ENCODE results near the gene THSD7B.
"Not testable (repeated sequence)": the region's sequence is repeated elsewhere in the genome, so short reads cannot be mapped to it uniquely, and the experiment has no call there.

THSD7B gene, protein sequence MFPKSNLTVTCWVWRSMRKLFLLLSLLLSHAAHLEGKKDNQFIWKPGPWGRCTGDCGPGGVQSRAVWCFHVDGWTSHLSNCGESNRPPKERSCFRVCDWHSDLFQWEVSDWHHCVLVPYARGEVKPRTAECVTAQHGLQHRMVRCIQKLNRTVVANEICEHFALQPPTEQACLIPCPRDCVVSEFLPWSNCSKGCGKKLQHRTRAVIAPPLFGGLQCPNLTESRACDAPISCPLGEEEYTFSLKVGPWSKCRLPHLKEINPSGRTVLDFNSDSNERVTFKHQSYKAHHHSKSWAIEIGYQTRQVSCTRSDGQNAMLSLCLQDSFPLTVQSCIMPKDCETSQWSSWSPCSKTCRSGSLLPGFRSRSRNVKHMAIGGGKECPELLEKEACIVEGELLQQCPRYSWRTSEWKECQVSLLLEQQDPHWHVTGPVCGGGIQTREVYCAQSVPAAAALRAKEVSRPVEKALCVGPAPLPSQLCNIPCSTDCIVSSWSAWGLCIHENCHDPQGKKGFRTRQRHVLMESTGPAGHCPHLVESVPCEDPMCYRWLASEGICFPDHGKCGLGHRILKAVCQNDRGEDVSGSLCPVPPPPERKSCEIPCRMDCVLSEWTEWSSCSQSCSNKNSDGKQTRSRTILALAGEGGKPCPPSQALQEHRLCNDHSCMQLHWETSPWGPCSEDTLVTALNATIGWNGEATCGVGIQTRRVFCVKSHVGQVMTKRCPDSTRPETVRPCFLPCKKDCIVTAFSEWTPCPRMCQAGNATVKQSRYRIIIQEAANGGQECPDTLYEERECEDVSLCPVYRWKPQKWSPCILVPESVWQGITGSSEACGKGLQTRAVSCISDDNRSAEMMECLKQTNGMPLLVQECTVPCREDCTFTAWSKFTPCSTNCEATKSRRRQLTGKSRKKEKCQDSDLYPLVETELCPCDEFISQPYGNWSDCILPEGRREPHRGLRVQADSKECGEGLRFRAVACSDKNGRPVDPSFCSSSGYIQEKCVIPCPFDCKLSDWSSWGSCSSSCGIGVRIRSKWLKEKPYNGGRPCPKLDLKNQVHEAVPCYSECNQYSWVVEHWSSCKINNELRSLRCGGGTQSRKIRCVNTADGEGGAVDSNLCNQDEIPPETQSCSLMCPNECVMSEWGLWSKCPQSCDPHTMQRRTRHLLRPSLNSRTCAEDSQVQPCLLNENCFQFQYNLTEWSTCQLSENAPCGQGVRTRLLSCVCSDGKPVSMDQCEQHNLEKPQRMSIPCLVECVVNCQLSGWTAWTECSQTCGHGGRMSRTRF (N-terminal part only)

DNA sequence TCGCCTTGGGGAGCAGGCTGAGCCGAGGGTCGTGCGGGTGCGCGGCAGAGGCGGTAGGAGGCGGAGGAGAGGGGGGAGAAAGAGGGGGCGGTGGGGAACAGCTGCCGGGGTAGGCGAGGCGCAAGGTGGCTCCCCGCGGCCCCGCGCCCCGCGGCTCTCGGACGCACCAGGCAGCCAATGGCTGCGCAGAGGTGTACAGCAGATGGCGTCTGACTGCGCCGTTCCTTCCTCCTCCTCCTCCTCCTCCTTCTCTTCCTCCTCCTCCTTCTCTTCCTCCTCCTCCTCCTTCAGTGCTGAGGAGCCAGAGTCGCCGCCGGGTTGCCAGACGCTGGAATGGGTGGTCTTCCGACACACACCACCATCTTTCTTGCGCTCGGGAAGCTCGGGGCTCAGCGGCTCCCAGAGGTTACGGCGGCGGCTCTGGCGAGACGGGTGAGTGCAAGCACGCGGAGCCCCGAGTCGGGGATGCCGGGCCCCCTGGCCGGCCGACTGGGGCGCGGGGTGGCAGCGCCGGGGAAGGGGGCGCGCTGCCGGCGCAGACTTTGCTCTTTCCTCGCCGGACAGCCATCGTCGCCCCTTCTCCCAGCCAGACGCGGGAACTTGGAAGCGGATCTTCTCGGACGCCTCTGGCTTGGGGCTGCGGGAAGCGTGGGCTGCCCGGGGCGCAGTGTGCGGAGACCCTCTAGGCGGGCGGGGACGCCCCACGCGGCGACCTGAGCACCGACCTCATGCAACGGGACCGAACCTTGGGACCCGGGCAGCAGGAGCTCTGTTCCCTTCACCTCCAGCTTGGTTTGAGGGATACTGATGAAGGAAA lies at the start of gene THSD7B:
Gene THSD7B (plus strand): TSS at position 290 of the 817 bp plus-strand sequence. CDS start 116,634 bp downstream, outside the sequence.
- DNase-seq (ENCODE audit: low spot score) = no peak

DNA sequence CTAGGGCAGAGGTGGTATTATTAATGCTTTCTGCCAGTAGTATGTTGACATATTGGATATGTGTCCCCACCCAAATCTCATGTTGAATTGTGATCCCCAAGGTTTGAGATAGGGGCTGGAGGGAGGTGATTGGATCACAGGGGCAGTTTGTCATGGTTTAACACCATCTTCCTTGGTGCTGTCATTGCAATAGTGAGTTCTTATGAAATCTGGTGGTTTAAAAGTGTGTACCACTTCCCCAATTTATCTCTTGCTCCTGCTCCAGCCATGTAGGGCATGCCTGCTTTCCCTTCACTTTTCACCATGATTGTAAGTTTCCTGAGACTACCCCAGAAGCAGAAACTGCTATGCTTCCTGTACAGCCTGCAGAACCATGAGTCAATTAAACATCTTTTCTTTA lies 47.1 kb upstream of the THSD7B start:
- no peak for DNase-seq (ENCODE audit: low spot score)

DNA sequence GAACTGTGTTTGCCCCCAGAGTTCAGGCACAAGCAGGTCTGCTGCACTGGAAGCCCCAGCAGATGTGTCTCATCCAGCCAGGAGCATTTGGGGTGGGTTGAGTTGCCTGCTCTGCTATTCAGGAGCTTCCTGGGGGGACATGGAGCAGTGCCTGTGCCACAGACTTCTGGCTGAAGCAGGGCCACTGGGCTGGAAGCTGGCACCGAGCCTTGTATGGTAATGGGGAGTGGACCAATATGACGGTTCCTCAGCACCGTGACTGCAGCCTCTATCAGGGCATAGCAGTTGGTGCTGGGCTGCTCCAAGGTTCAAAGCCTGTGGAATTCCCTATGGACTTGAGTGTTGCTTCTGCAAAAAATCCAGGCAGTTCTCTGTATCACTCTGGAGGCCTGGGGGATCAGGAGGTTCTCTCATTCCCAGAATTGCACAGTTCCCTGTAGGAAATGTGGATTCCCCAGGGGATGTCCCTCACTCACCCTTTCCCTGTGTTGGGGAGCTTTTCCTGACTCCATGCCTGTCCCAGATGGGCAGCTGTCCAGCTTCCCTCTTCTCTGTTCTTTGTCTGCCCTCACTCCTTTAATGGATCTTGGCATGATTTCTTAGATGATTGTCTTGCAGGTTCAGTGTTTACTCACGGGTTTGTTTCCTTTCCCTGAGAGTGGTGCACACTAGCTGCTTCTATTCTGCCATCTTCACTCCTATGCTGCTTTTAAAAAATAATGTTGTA lies 37.2 kb upstream of the THSD7B start:
- DNase-seq (ENCODE audit: low spot score) = no peak

DNA sequence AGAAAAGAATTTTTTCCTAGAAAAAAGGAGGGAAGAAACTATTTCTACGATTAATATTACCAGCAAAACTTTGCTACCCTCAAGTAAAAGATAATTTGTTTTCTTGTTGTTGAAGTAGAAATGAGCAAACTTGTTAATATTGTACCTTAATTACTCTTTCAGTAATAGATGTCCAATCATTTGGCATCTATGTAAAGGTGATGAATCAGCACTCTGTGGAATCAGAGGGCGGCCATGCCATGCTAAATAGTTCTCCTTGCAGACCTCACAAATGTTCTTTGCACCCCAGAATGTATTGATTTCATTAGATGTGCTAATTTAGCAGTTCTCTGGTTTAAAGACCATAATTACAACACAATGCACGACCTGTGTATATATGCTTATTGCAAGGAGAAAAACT lies 29.1 kb upstream of the THSD7B start:
- no peak for DNase-seq (ENCODE audit: low spot score)

DNA sequence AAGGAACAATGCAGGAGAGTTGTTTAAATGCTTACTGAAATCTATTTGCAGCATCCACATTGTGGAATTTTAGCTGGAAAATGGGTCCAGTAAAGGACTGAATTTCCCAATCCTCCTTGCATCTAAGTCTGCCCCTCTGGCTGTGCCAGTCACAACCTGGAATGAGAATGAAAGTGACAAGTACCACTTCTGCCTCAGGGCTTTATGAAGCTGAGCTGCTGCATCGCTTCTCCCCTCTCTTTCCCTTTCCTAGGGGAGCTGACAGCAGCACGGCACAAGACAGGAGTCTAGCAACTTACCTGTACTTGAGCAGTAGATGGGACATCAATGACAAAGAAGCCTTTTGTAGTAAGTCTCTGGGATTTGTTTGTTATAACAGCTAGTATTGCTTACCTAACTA lies 27.3 kb upstream of the THSD7B start:
- no peak for DNase-seq (ENCODE audit: low spot score)

DNA sequence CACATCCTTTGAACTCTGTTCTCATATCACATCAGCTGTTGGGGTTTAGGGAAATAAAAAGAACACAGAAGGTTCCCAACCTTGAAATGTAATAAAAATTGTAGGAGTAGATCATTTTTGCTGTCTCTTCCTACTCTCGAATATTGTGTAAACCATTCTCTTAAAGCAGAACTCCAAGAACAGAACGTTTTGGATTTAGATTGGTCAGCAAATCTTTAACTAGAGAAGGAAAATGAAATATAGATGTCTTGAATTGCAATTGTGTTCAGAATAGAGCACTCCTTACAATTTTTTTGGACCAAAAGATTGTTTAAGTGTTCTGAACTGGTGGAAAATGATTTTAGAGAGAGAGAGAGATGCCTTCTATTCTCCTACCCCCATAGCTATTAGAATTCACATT lies 23.9 kb upstream of the THSD7B start:
- DNase-seq (ENCODE audit: low spot score) = no peak

DNA sequence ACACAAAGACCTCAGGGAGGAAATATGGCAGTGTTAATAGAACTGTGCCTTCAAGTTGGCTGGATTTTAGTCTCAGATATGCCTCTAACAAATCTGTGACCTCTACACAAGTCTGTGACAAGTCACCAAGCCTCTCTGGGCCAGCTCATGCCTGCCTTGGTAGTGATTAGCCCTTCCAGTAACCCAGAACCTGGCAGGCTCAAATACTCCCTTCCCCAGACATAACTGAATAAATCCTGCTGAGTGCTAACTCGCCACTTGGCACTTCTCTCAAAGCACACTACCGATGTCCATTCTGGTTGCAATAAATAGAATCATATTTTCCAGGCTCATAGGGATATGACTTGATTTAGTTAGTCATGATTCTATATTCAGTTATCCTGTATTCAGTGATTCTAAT lies 15.3 kb upstream of the THSD7B start:
- no peak for DNase-seq (ENCODE audit: low spot score)

DNA sequence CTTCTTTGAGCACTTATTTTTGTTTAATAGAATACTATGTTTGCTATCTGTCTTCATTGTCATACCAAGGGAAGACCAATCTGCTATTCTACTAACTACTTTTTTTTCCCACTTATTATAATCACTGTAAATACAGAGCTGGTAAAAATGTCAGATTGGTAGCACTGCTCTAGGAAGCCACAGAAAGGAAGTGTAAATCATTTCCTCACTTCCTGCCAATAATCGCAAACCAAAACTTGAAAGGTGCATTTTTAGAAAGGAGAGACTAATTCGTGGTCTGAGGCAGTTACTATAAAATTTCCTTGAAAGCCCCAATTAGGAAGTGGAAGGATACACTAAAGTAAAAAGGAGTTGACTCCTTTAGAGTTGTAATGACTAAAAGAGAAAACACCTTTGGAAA lies 13.9 kb upstream of the THSD7B start:
- no peak for DNase-seq (ENCODE audit: low spot score)

DNA sequence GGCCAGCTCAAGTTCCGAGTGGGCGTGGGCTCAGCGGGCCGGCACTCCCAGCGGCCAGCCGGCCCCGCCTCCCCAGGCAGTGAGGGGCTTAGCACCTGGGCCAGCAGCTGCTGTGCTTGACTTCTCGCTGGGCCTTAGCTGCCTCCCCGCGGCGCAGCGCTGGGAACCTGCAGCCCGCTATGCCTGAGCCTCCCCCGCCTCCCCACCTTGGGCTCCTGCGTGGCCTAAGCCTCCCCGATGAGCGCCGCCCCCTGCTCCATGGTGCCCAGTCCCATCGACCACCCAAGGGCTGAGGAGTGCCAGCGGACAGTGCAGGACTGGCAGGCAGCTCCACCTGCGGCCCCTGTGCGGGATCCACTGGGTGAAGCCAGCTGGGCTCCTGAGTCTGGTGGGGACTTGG lies 6.8 kb upstream of the THSD7B start:
- not testable (repeated sequence) for DNase-seq (ENCODE audit: low spot score)

DNA sequence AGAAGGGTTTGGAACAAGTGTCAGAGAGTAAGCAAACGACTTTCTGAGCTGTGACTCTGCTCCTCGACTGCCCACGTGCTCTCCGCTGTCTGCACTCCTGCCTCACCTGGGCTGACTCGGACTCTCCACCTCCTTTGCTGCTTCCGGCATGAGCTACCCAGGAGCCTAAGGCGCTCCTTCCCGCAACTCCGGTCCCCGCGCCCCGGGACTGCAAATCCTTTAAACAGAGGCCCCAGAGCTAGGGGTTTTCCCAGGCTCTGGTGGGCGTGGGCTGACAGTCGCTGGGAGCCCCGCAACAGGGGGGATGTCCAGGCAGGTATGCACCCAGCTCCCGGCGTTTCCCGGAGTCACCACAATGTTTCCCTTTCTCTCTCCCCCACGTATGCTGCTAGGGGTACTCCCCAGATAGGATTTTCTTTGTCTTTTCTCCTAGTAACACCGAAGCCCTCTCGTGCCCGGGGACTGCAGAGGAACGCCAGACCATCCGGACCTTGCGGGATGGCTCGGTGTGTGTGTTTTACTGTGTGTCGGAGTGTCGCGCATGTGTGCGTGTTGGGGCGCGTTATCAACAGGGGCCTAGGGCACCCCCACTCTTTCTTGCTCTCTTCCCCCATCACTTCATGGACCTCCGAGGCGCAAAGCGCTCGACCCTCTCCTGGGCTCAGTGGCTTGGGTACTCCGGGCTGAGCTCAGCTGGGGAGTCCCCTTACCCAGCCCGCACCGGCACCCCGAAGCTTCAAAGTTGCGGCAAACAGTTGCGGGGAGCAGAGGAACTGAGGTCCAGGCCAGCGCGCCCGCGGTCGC lies 691 bp upstream of the THSD7B start:
- DNase-seq (ENCODE audit: low spot score) = no peak

DNA sequence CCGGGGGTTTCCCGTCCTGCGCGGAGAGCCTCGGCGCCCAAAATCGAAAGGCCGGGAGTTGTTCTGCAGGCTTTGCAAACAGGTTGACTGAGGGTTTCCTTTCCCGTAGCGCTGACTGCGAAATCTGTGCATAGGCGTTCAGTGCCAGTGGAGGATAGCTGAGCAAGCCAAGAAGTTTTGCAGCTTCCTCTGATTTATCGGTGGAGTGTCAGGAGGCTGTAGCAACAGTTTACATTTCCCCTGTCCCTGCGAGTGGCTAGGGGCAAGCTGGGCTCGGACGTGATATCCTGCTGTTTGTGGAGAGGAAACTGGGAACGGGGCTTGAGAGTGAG lies 694 bp downstream of the THSD7B start:
- DNase-seq (ENCODE audit: low spot score) = no peak

DNA sequence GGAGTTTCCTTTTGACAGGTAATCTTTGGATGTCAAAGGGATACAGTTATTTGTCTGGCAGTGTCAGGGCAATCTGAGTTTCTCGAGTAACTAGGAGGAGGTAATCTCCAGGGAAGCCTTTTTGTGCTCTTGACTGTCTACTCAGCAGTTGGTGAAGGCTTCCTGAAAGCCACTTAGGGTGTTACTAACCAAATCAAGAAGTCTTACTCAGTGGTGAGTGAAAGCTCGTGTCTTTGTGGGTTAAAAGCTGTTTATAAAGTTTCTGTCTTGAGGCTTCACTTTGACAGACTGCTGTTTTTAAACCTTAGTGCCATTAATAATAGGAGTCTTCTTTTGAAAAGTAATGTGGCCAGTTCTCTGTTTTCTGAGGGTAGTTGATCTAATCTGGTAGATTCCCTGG lies 1.7 kb downstream of the THSD7B start:
- no peak for DNase-seq (ENCODE audit: low spot score)

DNA sequence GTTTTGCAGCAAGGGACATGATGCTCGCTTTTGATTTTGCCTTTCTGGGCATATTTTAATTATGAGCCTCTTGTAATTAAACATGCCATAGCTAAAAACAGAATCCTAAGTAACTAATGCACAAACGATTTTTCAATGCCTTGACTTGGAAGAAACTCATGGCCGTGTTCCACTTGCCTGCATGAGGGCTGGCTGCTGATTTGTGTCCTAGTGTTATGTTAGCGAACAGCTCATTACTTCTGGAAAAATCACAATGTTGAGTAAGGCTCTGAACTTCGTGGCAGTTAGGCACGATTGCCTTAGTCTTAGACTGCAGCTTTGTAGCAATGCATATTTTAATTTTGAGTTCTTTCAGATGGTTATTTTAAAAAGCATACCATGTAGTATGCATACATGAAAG lies 4.5 kb downstream of the THSD7B start:
- DNase-seq (ENCODE audit: low spot score) = no peak

DNA sequence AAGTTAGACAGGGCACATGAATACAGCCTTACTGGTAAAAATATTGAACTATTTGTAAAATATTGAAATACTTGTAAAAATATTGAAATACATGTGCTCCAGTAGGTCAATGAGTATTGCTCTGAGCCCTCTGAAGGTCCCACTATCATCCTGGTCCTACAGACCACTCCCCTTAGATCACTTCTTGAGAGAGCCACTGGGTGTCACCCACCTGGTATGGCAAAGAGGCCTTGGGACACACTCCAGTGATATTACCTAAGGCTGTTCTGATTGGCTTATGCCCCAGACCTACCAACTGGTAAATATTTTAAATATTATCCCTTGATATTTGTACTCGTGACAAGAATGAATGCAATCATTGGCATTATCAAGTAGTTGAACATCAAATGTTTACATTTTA lies 5.0 kb downstream of the THSD7B start:
- no peak for DNase-seq (ENCODE audit: low spot score)

DNA sequence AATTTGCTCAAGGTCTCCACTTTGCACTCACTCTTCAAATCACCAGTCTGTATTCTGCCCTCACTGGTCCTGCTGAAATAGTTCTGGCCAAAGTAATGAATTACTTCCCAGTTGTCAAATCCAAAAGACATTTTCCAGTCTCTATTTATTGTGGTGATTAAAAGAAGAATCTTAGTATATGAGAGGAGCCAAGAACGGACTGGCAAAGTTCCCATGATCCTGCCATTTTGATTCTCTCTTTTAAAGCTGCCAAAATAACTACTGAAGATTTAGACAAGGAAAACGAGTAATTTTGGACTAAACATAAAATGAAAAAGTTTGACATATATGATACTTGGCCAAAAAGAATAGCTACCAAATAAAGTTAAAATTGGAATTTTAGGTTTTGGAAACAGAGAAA lies 12.0 kb downstream of the THSD7B start:
- DNase-seq (ENCODE audit: low spot score) = no peak

DNA sequence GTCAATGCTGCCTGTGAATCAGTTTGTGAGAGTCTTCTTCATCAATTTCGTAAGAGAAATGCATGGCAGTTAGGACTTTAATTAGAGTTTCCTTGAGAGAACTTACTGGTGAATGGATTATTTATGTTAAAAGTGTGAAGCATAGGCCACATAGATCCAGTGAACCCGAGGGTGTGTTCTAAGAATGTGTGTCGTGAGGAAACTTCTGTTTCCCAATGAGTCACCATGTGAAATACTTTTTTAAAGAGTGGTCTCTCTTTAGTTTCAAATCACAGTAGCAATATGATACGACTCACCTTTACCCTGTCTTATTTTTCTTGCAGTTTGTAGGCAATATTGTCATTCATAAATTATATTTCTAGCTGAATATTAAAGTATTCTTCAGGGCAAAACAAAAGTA lies 18.5 kb downstream of the THSD7B start:
- DNase-seq (ENCODE audit: low spot score) = no peak

DNA sequence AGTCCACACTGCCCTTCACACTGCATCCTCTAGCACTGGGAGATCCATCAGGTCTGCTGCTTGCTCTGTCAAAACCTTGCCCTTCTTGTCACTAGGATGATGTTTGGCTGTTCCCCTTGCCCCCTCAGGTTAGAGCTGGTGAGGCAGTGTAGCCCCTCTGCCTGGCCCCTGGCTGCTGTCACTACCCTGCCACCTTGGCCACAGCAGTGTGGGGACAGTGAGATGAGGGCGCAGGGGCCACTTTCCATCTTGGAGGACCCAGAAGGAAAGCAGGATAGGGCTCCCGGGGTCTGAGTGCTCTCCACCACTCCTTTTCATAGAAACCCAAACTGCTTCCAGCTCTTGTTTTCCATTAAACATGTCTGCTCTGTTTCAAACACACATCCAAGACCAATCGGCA lies 19.9 kb downstream of the THSD7B start:
- DNase-seq (ENCODE audit: low spot score) = no peak

DNA sequence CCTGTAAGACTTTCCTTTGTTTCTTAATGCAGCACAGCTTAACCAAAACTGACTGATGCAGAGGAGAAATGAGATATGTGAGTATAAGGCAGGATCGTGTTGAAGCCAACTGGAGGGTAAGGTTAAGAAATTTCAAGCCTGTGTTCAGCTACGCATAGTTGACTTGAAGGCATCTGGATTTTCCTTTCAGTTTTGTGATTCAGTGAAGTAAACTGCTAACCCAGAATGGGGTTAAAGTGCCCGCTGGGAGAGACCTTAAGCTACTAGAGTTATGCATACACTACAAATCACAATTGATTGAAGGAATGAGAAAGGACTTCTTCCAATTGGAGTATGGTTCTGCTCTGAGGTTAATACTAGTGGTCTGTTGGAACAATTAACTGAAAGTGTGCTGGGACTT lies 22.6 kb downstream of the THSD7B start:
- DNase-seq (ENCODE audit: low spot score) = no peak

DNA sequence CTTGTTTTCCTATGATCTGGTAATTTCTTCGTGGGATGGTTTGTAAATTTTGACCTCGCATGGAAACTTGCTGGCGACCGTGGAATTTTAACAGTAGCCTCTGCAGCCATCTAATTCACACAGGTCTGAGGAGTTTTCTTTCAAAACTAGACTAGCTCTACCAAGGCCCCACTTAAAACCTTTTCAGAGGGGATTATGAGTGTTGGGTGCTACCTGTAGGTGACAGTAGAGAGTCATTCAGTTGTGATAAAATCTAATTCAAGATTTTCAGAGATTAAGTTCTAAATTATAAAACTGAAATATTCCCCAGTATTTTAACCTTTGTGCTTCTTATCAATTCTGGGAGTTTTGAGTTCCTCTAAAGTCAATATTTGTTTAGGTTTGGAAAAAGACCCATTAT lies 31.0 kb downstream of the THSD7B start:
- DNase-seq (ENCODE audit: low spot score) = no peak

DNA sequence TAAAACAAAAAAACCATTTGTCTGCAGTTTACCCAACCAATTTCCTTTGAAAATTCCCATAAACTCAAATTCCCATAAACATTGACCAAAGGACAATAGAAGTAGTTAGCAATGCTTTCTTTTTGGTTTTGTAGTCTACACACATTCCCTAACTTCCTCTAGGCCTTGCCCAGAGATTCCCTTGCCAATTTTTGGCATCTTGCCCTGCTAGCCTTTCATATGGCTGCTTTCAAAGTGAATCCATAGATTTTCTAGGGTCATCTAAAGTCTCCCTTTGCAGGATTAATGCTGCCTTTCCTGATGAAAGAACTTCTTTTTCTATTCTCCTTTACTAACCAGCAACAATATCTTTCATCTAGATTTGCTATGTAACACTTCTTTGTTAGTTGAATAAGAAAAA lies 33.4 kb downstream of the THSD7B start:
- no peak for DNase-seq (ENCODE audit: low spot score)

All from hematopoietic multipotent progenitor cell treated with erythropoietin and hydrocortisone succinate and interleukin-3 and kit ligand, for 15 days (in vitro differentiated cells).